Right cardiac atrium (tissue), 5 donors: ENCODE results near the gene ECI1. TPM values are rescaled to one million over a fixed set of nuclear protein-coding genes. Genes with fewer than 3 reads are reported as not detected.

Experiments used
- ATAC-seq, 2 donors: fragments of 200-7000 bp; cut with Tn5 transposase; one replicate each; pipeline versions ENCODE4 v1.8.0 to v1.9.1; 2020; ENCODE audit warnings: moderate library complexity in 2 of 2, mild to moderate bottlenecking in 1 of 2
- DNase-seq, 3 donors: peaks; one replicate each; pipeline ENCODE4 v3.0.0-alpha.2; 2020
- H3K27ac ChIP-seq: one replicate; pipeline ENCODE4 v1.5.1; 2013; ENCODE audit warnings: mild to moderate bottlenecking, low read length, control low read depth, moderate library complexity
- H3K27me3 ChIP-seq: one replicate; pipeline ENCODE4 v1.6.1; 2013; ENCODE audit not compliant: control insufficient read depth, insufficient read depth
- H3K4me1 ChIP-seq: one replicate; pipeline ENCODE4 v1.6.1; 2013; ENCODE audit warnings: low read length; ENCODE audit not compliant: control insufficient read depth, insufficient read depth
- H3K4me3 ChIP-seq: one replicate; pipeline ENCODE4 v1.5.1; 2013; ENCODE audit warnings: low read length, control low read depth
- H3K9me3 ChIP-seq: one replicate; pipeline ENCODE4 v1.6.1; 2013; ENCODE audit warnings: low read length; ENCODE audit not compliant: control insufficient read depth
- WGBS: extraction: QIAGEN DNeasy Blood & Tissue Kit; methylation state at CpG from one replicate; pipeline ENCODE4 v1.1.7; 2013; 5-methylcytosine and 5-hydroxymethylcytosine counted together
- intact Hi-C, 4 donors: fragments of 100-400 bp; cut with DNase I; formaldehyde crosslinking; loops; one replicate each; pipeline versions ENCODE4 v1.11.0 to v1.14.0; 2022 to 2023
- polyA plus RNA-seq: library from polyadenylated mRNA; stranded (reverse); fragments of 200-250 nt; gene quantifications from one replicate; pipeline ENCODE4 v1.2.3, GENCODE V29; 2013
- total RNA-seq, 4 donors: library from RNA; stranded (reverse); fragmentation: NEBNext Ultra II Directional; extraction: Animal tissue kit (Norgen Biotek cat#: 25700); gene quantifications; one replicate each; pipeline ENCODE4 v1.2.1, GENCODE V29; 2021
- donor health status: healthy with polysubstance abuse.
- donor health status: DM: no; HTN: yes; CAD: no.
- donor health status: DM: no; HTN: no; CAD: no.
- donor health status: DM: no; HTN: yes; CAD: no; lungs with severe emphysema.
- donor health status: DM: yes; HTN: yes; CAD: no.

Gene ECI1
- total and polyA plus RNA-seq, 5 donors, result 110 to 166 (median 126) TPM

DNA sequence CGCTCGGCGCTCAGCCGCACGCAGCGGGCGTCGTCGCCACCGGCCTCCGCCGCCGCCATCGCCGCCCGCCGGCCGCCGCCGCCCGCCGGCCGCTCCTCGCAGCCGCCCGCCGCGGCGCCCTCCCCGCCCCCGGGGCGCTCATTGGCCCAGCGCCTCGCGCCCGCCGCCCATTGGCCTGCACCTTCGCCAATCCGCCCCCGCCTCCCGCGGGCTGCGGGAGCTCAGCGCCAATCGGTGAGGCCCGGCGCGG is 36.7 kb downstream of the ECI1 start, which contains the start of gene PGP:
Gene PGP, minus strand, starts transcription at position 122 of the 250 bp plus-strand sequence. Its CDS starts 63 bp downstream, at position 59.
- H3K4me1 ChIP-seq, result peaks cover 12% of the 10 kb centered on the region
- H3K9me3 ChIP-seq, result no peaks in the 10 kb centered on the region
- H3K27ac ChIP-seq, result peak within 1 kb of the TSS; percentile 84
- under 1% methylated on average over 48 of the region's 48 CpGs for WGBS
- DNase-seq, result no peak
- peak; percentile 92 for ATAC-seq
- peak within 1 kb of the TSS; percentile 85 for H3K4me3 ChIP-seq
- no peaks in the 10 kb centered on the region for H3K27me3 ChIP-seq
- intact Hi-C loops, result no loop called here

DNA sequence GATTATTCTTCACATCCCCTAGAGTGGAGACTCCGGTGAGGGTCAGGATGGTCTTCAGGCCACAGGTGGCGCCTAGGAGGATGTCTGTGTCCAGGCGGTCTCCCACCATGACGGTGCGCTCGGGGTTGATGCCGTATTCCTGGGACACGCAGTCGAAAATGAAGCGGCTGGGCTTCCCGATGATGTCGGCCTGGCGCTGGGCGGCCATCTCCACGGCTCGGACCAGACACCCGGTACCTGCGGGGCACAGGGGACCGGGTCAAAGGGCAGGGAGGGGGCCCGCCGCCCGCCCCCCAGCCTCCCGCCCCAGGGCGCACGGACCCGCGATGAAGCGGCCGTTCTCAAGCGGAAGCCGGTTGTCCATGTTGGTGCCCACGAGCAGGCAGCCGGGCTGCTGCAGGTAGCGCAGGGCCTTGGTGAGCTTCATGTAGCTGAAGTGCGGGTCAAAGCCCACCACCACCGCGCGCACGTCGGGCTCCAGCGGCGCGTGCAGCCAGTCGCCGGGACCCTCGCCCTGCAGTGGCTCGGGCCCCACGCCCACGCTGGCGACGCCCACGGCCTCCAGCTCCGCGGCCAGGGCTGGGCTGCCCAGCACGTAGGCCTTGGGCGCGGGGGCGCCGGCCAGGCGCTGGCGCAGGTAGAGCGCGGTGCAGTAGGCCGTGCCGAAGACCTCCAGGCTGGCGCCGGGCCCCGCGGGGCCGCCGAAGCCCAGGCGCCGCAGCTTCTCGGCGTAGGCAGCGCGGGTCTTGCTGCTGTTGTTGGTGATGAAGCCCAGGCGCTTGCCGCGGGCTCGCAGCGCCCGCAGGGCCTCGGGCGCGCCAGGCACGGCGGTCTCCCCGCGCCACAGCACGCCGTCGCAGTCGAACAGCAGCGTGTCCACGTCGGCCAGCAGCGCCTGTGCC is 37.3 kb downstream of the ECI1 start:
- DNase-seq, result peak in 2 of 3 donors; percentile 62 to 76
- intact Hi-C loops, result no loop called here
- H3K27me3 ChIP-seq, result no peaks in the 10 kb centered on the region
- WGBS, result 1% methylated on average over 98 of the region's 98 CpGs
- peak overlapping the region; percentile 84 for H3K27ac ChIP-seq
- H3K4me3 ChIP-seq, result peak overlapping the region; percentile 85
- H3K4me1 ChIP-seq, result peaks cover 12% of the 10 kb centered on the region
- H3K9me3 ChIP-seq, result no peaks in the 10 kb centered on the region
- ATAC-seq, result no peak

DNA sequence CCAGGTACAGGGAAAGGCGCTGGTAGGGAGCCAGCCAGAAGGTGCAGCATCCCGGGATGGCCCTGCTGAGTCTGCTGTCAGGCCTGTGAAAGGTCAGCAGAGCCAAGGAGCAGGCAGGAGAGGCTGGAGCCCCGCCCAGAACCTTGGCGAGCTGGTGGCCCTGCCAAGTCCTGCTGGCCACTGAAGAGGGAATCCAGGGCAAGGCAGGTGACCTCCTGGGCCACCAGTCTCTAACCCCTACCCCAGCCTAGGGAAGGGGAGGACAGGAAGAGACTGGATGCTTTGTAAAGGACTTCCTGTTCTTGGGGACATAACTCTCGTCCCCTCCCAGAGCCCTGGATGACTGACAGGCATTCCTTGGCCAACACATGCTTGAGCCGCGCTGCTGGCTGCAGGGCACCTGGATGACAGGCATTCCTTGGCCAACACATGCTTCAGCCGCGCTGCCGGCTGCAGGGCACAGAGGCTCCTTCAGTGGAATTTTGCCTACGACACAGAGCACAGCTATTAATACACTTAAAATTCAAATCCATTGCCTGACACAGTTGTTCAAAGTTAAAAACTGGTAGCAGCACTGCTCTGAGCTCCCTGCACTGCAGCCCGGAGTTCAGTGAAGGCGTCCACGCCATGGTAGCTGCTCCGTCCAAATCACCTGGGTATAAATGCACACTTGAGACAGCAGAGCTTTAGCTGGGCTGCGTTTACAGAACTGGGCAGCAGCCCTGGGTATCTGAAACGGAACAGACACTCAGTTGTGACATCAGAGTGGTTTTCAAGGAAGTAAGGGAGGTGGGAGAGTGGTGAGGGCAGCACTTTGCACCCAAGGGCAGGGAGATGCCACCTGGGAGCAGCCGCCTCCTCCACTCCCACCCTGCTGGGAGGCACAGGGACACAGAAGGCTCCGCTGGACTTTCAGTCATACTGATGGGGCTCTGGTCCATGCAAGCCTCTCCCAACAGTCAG is 38.7 kb downstream of the ECI1 start:
- Histone ChIP-seq H3K27me3 (no peaks in the 10 kb centered on the region), H3K27ac (peak overlapping the region; percentile 48), H3K4me1 (peaks cover 12% of the 10 kb centered on the region), H3K9me3 (no peaks in the 10 kb centered on the region), H3K4me3 (peak overlapping the region; percentile 85)
- intact Hi-C loops, result no loop called here
- no peak for ATAC-seq
- DNase-seq, result peak in 2 of 3 donors; percentile 66 to 72
- 47% methylated on average over 19 of the region's 19 CpGs for WGBS

DNA sequence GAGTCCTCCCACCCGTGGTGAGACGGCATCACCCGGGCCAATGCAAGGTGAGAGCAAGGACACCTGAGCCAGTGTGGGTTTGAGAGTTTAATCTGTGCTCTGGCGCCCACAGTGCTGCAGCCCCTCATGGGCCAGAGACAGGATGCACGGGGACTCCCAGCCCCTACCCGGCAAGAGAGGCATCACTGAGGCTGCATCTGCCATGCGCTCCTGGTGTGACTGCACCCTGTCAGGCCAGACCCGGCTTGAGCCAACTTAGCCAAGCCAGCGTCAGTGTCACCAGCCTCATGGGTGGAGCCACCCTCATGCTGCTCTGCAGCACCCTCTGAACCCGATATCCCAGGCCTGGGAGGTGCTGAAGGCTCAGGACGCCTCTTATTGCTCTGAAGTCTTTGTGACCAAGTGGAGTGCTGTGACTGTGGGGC is 39.5 kb downstream of the ECI1 start:
- peak overlapping the region; percentile 43 for H3K27ac ChIP-seq
- H3K4me3 ChIP-seq, result no peak overlapping the region
- no peaks in the 10 kb centered on the region for H3K27me3 ChIP-seq
- WGBS, result 75% methylated on average over 11 of the region's 11 CpGs
- peaks cover 12% of the 10 kb centered on the region for H3K4me1 ChIP-seq
- no peaks in the 10 kb centered on the region for H3K9me3 ChIP-seq
- intact Hi-C loops, result no loop called here
- peak in 1 of 3 donors; percentile 61 for DNase-seq
- ATAC-seq, result no peak

DNA sequence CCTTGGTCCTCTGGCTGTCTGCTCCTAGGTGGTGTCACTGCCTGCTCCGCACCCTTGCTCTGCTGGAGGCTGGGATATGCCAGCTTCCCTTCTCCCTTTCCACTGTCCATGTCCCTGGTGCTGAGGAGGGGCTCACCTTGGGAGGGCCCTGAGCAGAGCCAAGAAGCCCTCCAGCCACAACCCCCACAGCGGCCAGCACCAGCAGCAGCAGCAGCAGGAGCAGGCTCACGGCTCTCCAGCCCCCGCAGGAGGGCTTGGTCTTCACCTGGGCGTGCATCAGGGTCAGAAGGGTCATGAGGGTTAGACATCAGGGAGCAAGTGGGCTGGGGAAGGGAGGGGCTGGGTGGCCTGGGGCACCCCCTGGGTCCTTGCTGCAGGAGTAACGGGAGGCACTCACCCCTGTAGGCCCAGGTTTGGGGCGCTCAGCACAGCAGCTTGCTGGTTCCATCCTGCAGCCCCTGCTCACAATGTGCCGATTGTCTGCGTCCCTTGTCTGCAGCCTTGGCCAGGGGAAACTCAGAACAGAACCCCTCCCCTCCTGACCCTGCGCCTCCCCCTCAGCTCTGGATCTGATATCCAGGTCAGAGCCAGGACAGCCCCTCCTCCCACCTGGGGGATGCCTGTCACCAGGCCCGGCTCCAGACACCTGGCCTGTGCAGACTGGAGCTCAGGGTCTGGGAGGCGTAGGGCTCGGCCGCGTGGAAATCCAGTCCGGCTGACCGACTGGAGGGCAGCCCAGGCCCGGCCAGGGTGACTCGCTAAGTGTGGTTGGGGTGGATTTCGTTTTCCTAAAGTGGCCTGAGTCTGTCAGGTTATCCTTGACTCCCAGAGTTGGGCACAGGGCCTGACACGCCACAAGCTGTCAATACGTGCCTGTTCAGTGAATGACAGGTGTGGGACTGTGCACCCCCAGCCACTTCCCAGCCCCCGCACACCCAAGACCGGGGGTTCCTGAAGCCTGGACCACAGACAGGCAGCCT is 40.7 kb downstream of the ECI1 start, which contains the start of gene BRICD5:
Gene BRICD5, minus strand, starts transcription at position 478 of the 980 bp plus-strand sequence. Its CDS starts 30 bp downstream, at position 448.
- WGBS, result 68% methylated on average over 24 of the region's 24 CpGs
- H3K27me3 ChIP-seq, result no peaks in the 10 kb centered on the region
- intact Hi-C loops, result no loop called here

DNA sequence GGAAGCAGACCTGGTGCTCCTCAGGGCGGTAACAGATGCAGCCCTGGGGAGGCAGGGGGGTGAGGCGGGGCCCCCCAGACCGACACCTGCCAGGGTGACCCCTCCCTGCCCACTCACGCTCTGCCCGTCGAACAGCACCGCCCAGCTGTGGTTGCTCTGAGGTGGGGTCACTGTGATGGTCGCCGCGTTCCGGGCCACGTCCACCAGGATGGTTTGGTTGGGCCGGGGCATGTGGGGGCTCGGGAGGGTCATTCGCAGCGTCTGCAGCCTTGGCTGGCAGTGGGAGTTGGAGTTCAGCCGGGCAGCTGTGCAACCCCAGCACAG is 41.4 kb downstream of the ECI1 start:
- intact Hi-C loops, result no loop called here
- H3K27ac ChIP-seq, result no peak overlapping the region
- peaks cover 15% of the 10 kb centered on the region for H3K4me1 ChIP-seq
- ATAC-seq (no peak), DNase-seq (peak in 1 of 3 donors; percentile 57)
- H3K27me3 ChIP-seq, result no peaks in the 10 kb centered on the region
- no peak overlapping the region for H3K4me3 ChIP-seq
- H3K9me3 ChIP-seq, result no peaks in the 10 kb centered on the region
- WGBS, result 90% methylated on average over 17 of the region's 17 CpGs

More for the DNA sequence above, 40.7 kb downstream of the ECI1 start, which contains the start of gene BRICD5:
- ATAC-seq (no peak), DNase-seq (peak in 1 of 3 donors; percentile 63)
- peaks cover 15% of the 10 kb centered on the region for H3K4me1 ChIP-seq
- no peaks in the 10 kb centered on the region for H3K9me3 ChIP-seq
- no peak within 1 kb of the TSS for H3K4me3 ChIP-seq
- no peak within 1 kb of the TSS for H3K27ac ChIP-seq

DNA sequence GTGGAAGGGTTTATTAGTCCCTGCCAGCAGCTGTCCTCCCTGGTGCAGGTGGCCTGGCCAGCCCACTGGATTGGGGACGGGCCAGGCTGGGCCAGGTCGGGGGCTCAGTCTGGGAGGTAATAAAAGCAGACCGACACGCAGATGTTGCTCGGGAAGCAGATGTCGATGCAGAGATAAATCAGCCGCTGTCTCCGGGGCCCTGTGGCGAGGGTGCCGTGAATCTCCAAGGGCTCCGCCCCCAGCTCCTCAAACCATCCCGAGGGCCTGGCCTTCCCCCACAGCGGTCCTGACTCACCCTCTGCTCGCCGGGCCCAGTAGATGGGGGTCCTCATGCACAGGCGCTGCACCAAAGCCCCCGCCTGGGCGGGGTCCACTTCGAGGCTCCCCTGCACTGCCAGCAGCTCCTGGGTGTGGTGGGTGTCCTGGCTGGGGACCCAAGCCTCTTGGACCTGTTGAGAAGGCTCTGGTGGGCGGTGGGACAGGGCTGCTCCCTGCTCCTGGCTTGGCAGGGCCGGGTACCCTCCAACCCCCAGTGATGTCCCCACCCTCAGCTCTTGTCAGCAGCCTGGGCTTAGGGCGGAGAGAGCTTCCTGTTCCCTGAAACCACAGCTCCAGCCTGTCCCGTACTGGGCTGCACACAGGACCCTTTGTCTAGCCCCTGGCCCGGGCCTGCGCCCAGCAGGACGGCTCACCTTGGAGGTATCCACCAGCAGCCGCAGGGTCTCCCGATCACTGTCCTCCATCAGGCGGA is 42.0 kb downstream of the ECI1 start:
- no peak overlapping the region for H3K27ac ChIP-seq
- H3K4me3 ChIP-seq, result no peak overlapping the region
- peaks cover 19% of the 10 kb centered on the region for H3K4me1 ChIP-seq
- intact Hi-C loops, result loop anchor here in 1 of 4 donors (10.0 kb wide), 1 partner anchor 55 kb away; the partner anchor contains the start of gene TRAF7
- no peaks in the 10 kb centered on the region for H3K27me3 ChIP-seq
- DNase-seq (peak in 1 of 3 donors; percentile 56), ATAC-seq (no peak)
- H3K9me3 ChIP-seq, result no peaks in the 10 kb centered on the region
- 87% methylated on average over 29 of the region's 29 CpGs for WGBS

DNA sequence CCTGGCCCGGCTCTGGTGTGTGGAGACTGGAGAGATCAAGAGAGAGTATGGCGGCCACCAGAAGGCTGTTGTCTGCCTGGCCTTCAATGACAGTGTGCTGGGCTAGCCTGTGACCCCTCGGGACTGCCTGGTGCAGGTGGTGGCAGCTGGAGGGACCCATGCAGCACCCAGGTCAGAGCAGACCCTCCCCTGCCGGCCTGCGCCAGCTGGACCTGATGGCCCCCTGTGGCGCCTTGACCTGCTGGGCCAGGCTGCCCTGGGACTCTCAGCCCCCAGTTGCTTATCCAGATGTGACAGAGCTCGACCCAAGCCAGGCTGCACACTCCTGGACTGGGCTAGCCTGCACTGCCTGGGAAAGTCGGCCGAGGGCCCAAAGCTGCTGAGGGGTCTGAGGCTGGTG is 42.6 kb downstream of the ECI1 start:
- Histone ChIP-seq H3K27ac (no peak overlapping the region), H3K4me3 (no peak overlapping the region), H3K27me3 (no peaks in the 10 kb centered on the region), H3K4me1 (peaks cover 18% of the 10 kb centered on the region), H3K9me3 (no peaks in the 10 kb centered on the region)
- DNase-seq (peak in 1 of 3 donors; percentile 58), ATAC-seq (no peak)
- intact Hi-C loops, result loop anchor here in 1 of 4 donors (10.0 kb wide), 1 partner anchor 54 kb away; the partner anchor contains the start of gene TRAF7
- 93% methylated on average over 9 of the region's 9 CpGs for whole genome bisulfite sequencing

DNA sequence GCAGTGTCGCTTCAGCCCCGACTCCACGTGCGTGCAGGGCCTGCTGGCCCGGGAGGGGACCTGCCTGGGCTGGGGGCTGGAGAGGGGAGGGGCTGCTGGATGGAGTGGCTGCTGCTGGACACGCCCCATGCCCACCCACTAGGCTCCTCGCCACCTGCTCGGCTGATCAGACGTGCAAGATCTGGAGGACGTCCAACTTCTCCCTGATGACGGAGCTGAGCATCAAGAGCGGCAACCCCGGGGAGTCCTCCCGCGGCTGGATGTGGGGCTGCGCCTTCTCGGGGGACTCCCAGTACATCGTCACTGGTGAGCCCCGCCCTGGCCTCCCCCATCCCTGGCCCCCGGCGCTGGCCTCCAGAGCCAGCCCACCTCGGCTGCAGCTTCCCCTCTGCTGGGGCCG is 43.1 kb downstream of the ECI1 start:
- ATAC-seq (no peak), DNase-seq (peak in 1 of 3 donors; percentile 63)
- Histone ChIP-seq H3K27ac (no peak overlapping the region), H3K27me3 (no peaks in the 10 kb centered on the region), H3K4me1 (peaks cover 17% of the 10 kb centered on the region), H3K4me3 (no peak overlapping the region), H3K9me3 (no peaks in the 10 kb centered on the region)
- WGBS, result 71% methylated on average over 23 of the region's 23 CpGs
- intact Hi-C loops, result loop anchor here in 1 of 4 donors (10.0 kb wide), 1 partner anchor 54 kb away; the partner anchor contains the start of gene TRAF7
